ENCODE results near the gene RAPGEF6.

DNA sequence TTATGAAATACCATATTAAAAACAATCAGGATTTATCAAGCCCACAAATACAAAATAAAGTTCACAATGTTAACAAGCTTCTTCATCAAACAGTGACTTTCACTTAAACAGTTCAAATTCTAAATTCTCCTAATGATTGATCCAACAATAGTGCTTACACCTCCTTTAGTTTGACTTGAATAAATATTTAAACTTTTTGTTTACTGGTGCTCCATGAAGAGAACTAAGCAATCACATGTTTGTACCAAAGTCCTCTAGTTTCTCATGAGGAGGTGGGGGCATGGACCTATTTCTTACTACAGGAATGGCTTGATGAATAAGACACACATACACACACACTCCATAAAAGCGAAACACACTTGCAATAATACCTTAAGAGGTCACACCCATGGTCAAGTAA is 95.8 kb downstream of the RAPGEF6 start:
- TF ChIP-seq POLR2AphosphoS5 (IDR thresholded peaks at IDR 0.05; ENCODE audit: low read depth, low read length), result no peak
- TF ChIP-seq, protein P1, sequence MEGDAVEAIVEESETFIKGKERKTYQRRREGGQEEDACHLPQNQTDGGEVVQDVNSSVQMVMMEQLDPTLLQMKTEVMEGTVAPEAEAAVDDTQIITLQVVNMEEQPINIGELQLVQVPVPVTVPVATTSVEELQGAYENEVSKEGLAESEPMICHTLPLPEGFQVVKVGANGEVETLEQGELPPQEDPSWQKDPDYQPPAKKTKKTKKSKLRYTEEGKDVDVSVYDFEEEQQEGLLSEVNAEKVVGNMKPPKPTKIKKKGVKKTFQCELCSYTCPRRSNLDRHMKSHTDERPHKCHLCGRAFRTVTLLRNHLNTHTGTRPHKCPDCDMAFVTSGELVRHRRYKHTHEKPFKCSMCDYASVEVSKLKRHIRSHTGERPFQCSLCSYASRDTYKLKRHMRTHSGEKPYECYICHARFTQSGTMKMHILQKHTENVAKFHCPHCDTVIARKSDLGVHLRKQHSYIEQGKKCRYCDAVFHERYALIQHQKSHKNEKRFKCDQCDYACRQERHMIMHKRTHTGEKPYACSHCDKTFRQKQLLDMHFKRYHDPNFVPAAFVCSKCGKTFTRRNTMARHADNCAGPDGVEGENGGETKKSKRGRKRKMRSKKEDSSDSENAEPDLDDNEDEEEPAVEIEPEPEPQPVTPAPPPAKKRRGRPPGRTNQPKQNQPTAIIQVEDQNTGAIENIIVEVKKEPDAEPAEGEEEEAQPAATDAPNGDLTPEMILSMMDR (IDR thresholded peaks at IDR 0.05), result no peak
